ENCODE results near the gene STXBP2.

GRCh38 chr19:7665076-7665475 is 28.2 kb downstream of the STXBP2 start:
- TF ChIP-seq CTCF (IDR thresholded peaks at IDR 0.05; ENCODE audit: low read length) (no peak), EZH2phosphoT487 (IDR thresholded peaks at IDR 0.05; ENCODE audit: low read length) (no peak)

Measured in MM.1S (cell line).